ENCODE measurements around the gene KRTAP5-10.
A peak's percentile ranks its signal among the peaks of the same experiment; 100 is the strongest.
"Not testable (repeated sequence)": the region's sequence is repeated elsewhere in the genome, so short reads cannot be mapped to it uniquely, and the experiment has no call there.

KRTAP5-10 gene

GRCh38 chr11:71572811-71573210 is 7.4 kb downstream of the KRTAP5-10 start:
- no peak for DNase-seq (ENCODE audit: low read depth)

DNA sequence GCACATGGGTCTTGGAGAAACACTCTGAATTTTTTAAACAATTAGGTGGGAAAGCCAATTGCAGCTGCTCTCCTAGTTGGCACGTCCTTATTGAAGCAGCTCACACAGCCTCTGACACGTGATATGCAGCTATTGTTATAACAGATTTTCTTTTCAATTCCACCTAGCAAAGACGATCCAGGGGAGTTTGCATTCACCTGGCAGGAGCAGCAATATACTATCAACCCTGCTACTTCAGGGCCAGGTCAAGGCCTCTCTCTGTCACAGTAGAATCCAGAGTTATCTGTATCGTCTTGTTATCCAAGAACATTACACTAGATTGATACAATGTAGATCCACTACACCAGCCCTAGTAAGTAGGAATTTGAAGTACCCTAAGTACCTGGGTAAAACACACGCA is 9.1 kb downstream of the KRTAP5-10 start:
- DNase-seq (ENCODE audit: low read depth): no peak

DNA sequence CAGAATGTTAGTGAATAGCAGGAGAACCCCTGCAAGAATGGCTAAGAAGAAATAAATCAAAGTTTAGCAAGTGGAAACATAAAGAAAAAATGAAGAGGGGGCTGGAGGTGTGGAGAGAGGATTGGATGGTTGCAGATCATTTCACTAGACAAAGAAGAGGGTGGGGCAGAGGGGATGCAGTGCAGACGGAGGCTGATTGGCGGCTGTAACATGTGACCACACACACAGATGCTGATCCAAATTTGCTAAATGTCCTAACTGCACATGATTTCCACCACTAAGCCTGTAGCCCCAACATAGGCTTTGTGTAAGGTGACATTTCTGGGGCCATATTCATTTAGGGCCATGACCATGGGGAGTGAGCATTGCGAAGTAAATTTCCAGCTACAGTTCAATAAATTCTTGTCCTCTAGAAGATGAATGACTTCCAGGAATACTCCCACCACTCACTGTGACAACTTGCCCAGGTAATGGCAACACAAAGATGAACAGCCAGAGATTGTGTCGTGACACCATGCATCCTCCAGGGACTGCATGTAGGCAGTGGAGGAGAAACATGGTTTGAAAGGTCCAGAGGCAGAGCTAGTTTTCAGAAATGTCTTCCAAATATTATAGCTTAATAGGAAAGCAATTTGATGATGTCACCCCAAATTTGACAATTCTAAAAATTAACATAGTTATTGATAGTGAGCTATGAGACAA is 10.5 kb downstream of the KRTAP5-10 start:
- no peak for DNase-seq (ENCODE audit: low read depth)

DNA sequence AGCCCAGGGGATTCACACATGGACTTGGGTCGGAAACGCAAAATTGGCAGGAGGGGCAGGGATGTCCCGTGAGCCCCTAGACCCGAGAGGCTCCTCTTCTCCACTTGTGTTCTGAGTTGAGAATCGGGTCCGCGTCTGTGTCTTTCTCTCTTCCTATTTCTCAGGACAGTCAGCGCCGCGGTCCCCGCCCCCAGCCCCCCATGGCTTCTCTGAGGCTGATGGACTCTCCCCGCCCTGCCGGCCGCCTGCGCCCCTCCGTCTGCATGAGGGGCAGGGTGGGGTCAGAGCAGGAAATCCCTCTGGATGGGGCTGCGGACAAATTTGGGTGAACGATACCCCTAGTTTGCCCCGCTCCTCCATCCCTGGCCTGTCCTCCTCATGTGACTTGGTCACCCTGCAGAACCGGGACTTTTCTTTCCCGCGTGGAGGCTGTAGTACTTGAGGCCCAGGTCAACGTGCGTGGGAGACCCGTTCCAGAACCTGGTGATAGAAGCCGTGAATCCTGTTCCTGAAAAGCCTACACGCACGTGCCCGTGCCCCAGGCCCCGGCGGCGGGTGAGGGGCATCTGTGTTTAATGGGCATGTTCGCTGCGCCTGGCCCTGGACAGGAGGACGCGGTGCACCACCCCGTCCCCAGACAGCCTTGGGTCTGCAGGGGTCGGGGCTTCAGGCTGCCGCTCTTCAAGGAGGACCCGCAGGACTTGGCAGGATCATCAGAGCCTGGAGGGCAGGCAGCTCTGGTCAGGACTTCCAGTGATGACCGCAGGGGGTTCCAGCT is 11.5 kb downstream of the KRTAP5-10 start:
- not testable (repeated sequence) for DNase-seq (ENCODE audit: low read depth)

- DNase-seq (ENCODE audit: low read depth): no peak
Measured at GRCh38 chr11:71577469-71578004, 12.2 kb downstream of the KRTAP5-10 start.

GRCh38 chr11:71579513-71579912 is 14.2 kb downstream of the KRTAP5-10 start:
- not testable (repeated sequence) for DNase-seq (ENCODE audit: low read depth)

GRCh38 chr11:71580057-71581003 is 15.0 kb downstream of the KRTAP5-10 start:
- DNase-seq (ENCODE audit: low read depth): no peak

GRCh38 chr11:71581826-71582225 is 16.5 kb downstream of the KRTAP5-10 start:
- DNase-seq (ENCODE audit: low read depth): no peak

GRCh38 chr11:71582309-71582895 is 17.0 kb downstream of the KRTAP5-10 start, which contains the start of gene KRTAP5-11:
TSS of gene KRTAP5-11 (minus strand) at chr11:71582875. CDS start at chr11:71582837, 38 bp downstream.
- no peak for DNase-seq (ENCODE audit: low read depth)

DNA sequence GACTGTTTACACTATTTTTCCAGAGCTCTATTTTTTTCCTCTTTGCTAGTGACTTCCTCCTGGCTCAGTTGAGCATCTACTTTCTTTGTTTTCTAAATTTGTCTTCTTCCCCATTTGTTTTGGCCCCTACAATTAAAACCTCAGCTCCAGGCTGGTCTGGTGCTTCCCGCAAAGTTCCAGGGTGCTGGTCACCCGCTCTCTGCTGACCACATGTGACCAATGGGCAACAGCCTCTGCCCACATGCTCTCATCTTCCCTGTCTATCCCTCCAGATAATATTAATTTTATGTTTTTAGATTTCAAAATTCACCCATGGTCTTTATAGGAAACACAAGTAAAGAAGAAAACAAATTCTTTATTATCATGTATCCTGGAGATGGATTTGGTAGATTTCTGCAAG is 17.6 kb downstream of the KRTAP5-10 start:
- not testable (repeated sequence) for DNase-seq (ENCODE audit: low read depth)

GRCh38 chr11:71585673-71586072 is 20.3 kb downstream of the KRTAP5-10 start:
- not testable (repeated sequence) for DNase-seq (ENCODE audit: low read depth)

DNA sequence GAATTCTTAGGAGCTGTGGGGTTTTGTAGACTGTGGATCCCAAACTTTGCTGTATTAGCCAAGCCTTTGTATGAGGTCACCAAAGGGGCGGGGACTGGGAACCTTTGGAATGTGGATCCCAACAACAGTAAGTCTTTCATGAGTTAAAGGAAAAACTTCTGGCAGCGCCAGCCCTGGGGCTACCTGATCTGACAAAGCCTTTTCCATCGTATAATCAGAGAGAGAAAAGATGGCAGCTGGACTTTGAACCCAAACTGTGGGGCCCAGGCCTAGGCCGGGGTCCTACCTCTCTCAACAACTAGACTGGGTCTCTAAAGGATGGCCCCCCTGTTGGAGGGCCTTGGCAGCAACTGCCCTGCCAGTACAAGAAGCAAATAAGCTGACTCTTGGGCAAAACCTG is 23.0 kb downstream of the KRTAP5-10 start:
- not testable (repeated sequence) for DNase-seq (ENCODE audit: low read depth)

DNA sequence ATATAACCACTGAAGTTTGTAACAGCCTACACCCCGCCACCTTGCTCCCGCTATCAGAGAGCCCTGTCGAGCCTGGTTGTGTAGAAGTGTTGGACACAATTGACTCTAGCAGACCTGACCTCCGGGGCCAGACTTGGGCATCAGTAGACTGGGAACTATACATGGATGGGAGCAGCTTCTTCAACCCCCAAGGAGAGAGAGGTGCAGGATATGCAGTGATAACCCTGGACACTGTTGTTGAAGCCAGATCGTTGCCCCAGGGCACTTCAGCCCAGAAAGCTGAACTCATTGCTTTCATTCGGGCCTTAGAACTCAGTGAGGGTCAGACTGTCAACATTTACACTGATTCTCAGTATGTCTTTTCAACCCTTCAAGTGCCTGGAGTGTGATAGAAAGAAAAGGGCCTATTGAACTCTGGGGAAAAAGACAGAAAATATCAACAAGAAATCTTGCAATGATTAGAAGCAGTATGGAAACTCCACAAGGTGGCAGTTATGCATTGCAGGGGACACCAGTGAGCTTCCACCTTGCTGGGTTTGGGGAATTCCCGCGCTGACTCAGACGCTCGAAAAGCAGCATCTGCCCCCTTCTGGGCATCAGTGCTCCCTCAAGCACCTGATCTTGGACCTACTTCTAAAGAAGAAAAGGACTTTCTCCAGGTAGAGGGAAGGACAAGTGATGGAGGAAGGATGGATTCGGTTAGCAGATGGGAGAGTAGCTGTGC is 23.6 kb downstream of the KRTAP5-10 start:
- peak; percentile 64 for DNase-seq (ENCODE audit: low read depth)

DNA sequence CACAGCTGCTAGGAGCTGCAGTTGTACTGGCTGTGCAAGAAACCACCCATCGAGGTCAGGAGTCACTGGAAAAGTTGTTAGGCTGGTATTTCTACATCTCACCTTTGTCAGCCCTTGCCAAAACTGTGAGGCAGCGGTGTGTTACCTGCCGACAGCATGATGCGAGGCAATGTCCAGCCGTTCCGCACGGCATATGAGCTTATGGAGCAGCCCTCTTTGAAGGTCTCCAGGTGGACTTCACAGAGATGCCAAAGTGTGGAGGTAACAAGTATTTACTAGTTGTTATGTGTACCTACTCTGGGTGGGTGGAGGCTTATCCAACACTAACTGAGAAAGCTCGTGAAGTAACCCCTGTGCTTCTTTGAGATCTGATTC is 24.2 kb downstream of the KRTAP5-10 start:
- not testable (repeated sequence) for DNase-seq (ENCODE audit: low read depth)

DNA sequence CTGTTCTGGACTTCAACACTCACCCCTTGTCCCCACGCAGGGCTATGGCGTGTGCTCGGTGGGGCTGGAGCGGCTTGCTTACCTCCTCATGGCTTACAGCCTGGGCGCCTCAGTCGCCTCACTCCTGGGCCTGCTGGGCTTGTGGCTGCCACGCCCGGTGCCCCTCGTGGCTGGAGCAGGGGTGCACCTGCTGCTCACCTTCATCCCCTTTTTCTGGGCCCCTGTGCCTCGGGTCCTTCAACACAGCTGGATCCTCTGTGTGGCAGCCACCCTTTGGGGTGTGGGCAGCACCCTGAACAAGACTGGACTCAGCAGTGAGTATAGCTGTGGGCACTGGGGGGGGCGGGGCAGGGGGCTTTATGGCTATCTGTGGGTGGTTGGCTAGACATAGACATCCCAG is 37.9 kb downstream of the KRTAP5-10 start:
- not testable (repeated sequence) for DNase-seq (ENCODE audit: low read depth)

DNA sequence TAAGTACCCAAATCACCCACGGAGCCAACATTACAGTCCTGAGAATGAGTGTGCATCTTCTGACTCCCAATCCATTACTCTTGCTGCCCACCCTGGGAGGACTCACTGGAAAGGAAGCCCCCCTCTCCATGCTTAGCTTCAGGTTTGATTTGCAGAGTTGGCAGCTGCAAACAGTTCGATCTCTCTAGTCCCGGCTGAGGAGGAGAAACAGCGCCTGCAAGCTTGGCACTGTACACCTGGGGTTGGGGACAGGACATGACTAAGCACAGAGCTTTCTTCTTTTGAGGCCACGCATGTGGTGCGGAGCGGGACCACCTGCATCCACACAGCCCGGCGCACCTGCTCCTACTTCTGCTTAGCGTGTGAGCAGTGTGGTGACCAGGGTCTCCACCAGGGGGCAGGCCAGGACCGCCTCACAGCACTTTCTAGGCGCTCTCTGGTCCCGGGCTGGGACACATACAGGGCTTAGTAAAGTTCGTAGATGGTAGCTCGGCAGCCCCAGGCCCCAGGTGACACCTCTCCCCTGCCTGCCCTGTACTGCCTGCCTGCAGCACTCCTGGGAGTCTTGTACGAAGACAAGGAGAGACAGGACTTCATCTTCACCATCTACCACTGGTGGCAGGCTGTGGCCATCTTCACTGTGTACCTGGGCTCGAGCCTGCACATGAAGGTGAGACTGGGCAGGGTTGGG is 39.6 kb downstream of the KRTAP5-10 start:
- DNase-seq (ENCODE audit: low read depth): not testable (repeated sequence)

GRCh38 chr11:71606853-71607519 is 41.6 kb downstream of the KRTAP5-10 start:
- not testable (repeated sequence) for DNase-seq (ENCODE audit: low read depth)

DNA sequence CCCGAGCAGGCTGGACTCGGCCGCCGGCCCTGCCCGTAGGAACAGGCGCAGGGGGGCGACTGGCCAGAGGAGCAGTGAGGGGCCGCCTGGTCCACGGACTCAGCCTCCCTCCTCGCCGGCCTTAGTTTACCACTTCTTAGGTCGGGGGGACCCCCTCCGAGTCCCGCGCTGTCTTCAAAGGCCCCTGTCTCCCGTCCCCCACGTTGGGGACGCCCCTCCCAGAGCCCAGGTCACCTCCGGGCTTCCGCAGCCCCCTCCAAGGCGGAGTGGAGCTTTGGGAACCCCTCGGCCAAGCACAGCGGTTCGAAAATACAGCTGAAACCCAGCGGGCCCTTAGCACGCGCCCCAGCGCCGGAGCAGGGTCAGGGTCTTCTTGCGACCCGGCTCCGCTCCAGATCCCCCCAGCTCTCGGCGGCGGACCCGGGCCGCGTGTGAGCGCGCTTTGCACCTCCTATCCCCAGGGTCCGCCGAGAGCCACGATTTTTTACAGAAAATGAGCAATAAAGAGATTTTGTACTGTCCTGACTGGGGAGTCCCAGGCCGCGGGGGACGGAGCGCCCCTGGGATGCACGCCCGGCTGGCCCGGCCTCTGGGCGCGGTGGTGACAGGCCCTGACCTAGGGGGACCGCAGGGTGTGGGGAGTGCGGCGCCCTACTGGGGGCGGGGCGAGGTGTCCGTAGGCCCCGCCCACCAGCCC is 42.3 kb downstream of the KRTAP5-10 start:
- not testable (repeated sequence) for DNase-seq (ENCODE audit: low read depth)

GRCh38 chr11:71608272-71608671 is 42.9 kb downstream of the KRTAP5-10 start:
- not testable (repeated sequence) for DNase-seq (ENCODE audit: low read depth)

Data from activated T-cell treated with anti-CD3 and anti-CD28 coated beads for 24 hours (primary cell).